ENCODE measurements around the gene OR10X1. TPM values are rescaled to one million over a fixed set of nuclear protein-coding genes. Genes with fewer than 3 reads are reported as not detected.

OR10X1 gene
- total and polyA plus RNA-seq, 2 donors (not counting 1 experiment from before 2014, with no cell fraction given), result not detected

DNA sequence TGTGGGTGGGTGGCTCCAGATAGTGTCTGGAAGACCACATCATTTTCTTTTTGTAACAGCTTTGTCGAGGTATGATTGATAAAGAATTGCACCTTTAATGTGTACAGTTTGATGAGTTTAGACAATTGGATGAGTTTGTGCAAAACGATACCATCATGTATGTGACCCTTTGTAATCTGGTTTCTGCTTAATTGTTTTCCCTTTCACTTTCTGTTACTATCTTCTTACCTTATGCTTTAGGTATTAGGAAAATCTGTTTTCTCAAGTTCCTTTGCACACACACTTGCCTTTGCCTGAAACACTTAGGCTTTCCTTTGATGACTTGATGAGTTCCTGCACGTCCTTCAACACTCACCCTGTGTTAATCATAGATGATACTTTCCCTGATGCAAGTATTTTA is 32.2 kb upstream of the OR10X1 start:
- ATAC-seq (ENCODE audit: low read depth), result no peak
- WGBS (ENCODE audit: insufficient coverage), result no CpG with 5 or more reads among the region's 3 CpGs
- POLR2A ChIA-PET, result no interaction called here

DNA sequence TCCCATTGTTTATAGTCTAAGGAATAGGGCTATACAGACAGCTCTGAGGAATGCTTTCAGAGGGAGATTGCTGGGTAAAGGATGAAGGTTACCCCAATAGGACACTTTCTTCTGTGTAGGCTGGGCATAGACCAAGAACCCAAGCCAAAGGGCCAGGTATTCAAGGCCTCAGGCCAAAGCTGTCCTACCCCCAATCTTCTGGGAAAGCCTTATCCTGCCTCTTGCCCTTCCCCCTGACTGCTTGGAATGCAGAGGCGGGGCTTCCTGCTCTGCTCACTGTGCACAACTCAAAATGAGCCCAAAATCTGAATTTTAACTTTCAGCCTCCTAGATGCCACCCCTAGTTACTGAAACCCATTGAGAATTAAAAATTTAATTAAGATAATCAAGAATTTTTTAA is 27.6 kb upstream of the OR10X1 start:
- Mint-ChIP-seq H3K4me3 (no peak overlapping the region), H3K27ac (no peak overlapping the region), H3K9me3 (ENCODE audit: insufficient read depth) (no peaks in the 10 kb centered on the region), H3K27me3 (peaks cover 7% of the 10 kb centered on the region), H3K4me1 (peaks cover 5% of the 10 kb centered on the region)
- no peak for DNase-seq
- TF ChIP-seq, protein P1, sequence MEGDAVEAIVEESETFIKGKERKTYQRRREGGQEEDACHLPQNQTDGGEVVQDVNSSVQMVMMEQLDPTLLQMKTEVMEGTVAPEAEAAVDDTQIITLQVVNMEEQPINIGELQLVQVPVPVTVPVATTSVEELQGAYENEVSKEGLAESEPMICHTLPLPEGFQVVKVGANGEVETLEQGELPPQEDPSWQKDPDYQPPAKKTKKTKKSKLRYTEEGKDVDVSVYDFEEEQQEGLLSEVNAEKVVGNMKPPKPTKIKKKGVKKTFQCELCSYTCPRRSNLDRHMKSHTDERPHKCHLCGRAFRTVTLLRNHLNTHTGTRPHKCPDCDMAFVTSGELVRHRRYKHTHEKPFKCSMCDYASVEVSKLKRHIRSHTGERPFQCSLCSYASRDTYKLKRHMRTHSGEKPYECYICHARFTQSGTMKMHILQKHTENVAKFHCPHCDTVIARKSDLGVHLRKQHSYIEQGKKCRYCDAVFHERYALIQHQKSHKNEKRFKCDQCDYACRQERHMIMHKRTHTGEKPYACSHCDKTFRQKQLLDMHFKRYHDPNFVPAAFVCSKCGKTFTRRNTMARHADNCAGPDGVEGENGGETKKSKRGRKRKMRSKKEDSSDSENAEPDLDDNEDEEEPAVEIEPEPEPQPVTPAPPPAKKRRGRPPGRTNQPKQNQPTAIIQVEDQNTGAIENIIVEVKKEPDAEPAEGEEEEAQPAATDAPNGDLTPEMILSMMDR (IDR thresholded peaks at IDR 0.05), result no peak
- no peak for TF ChIP-seq EZH2 (IDR thresholded peaks at IDR 0.05; ENCODE audit: borderline replicate concordance, insufficient read depth, low read depth, low read length, poor library complexity, severe bottlenecking)
- ChIA-PET CTCF (no interaction called here), POLR2A (no interaction called here)
- no peaks in the 10 kb centered on the region for H3K27me3 ChIP-seq (replicated peaks in 1 of 4; ENCODE audit: control extremely low read depth in 1 of 4, control insufficient read depth in 3 of 4, insufficient read depth in 4 of 4, low read length in 3 of 4)
- no peak overlapping the region for H3K27ac ChIP-seq (ENCODE audit: low read length in 2 of 2)
- no peak overlapping the region for H3K9ac ChIP-seq (ENCODE audit: low read length)
- no peaks in the 10 kb centered on the region for H4K20me1 ChIP-seq (ENCODE audit: control insufficient read depth, insufficient read depth, low read length, poor library complexity, severe bottlenecking)
- no peak overlapping the region for H2AFZ ChIP-seq (ENCODE audit: insufficient read depth, low read depth, low read length, poor library complexity, severe bottlenecking)
- H3K4me1 ChIP-seq (ENCODE audit: control insufficient read depth in 2 of 2, insufficient read depth in 2 of 2, low read length in 2 of 2), result no peaks in the 10 kb centered on the region
- H3K79me2 ChIP-seq (ENCODE audit: control insufficient read depth, insufficient read depth, low read length), result no peaks in the 10 kb centered on the region
- intact Hi-C loops (cut with micrococcal nuclease), result no loop called here
- no peaks in the 10 kb centered on the region for H3K36me3 ChIP-seq (replicated peaks in 1 of 2; ENCODE audit: control extremely low read depth in 1 of 2, control insufficient read depth in 1 of 2, extremely low read depth in 1 of 2, insufficient read depth in 2 of 2, low read length in 1 of 2)
- no peak for ATAC-seq (ENCODE audit: low read depth)
- peaks cover 0 to 1% (median 0%) of the 10 kb centered on the region in 3 donors for H3K9me3 ChIP-seq (ENCODE audit: control extremely low read depth in 1 of 3, control insufficient read depth in 2 of 3, insufficient read depth in 1 of 3, low read length in 2 of 3)
- H3K4me3 ChIP-seq (ENCODE audit: control extremely low read depth in 1 of 5, extremely low read depth in 1 of 5, insufficient read depth in 1 of 5, low read depth in 2 of 5, low read length in 4 of 5), result no peak overlapping the region
- 100% methylated on average over 1 of the region's 1 CpG for WGBS (ENCODE audit: insufficient coverage)
- no peak overlapping the region for H3K4me2 ChIP-seq (replicated peaks; ENCODE audit: low read depth, low read length, poor library complexity, severe bottlenecking)

More for the DNA sequence above, 32.2 kb upstream of the OR10X1 start:
- CTCF ChIA-PET, result no interaction called here
- Histone ChIP-seq H3K4me1 (ENCODE audit: control insufficient read depth in 2 of 2, insufficient read depth in 2 of 2, low read length in 2 of 2) (no peaks in the 10 kb centered on the region), H3K9me3 (ENCODE audit: control extremely low read depth in 1 of 3, control insufficient read depth in 2 of 3, insufficient read depth in 1 of 3, low read length in 2 of 3) (no peaks in the 10 kb centered on the region), H3K27me3 (replicated peaks in 1 of 4; ENCODE audit: control extremely low read depth in 1 of 4, control insufficient read depth in 3 of 4, insufficient read depth in 4 of 4, low read length in 3 of 4) (no peaks in the 10 kb centered on the region), H3K27ac (ENCODE audit: low read length in 2 of 2) (no peak overlapping the region), H3K9ac (ENCODE audit: low read length) (no peak overlapping the region), H3K4me3 (ENCODE audit: control extremely low read depth in 1 of 5, extremely low read depth in 1 of 5, insufficient read depth in 1 of 5, low read depth in 2 of 5, low read length in 4 of 5) (no peak overlapping the region), H3K4me2 (replicated peaks; ENCODE audit: low read depth, low read length, poor library complexity, severe bottlenecking) (no peak overlapping the region), H3K36me3 (replicated peaks in 1 of 2; ENCODE audit: control extremely low read depth in 1 of 2, control insufficient read depth in 1 of 2, extremely low read depth in 1 of 2, insufficient read depth in 2 of 2, low read length in 1 of 2) (no peaks in the 10 kb centered on the region), H2AFZ (ENCODE audit: insufficient read depth, low read depth, low read length, poor library complexity, severe bottlenecking) (no peak overlapping the region), H4K20me1 (ENCODE audit: control insufficient read depth, insufficient read depth, low read length, poor library complexity, severe bottlenecking) (no peaks in the 10 kb centered on the region), H3K79me2 (ENCODE audit: control insufficient read depth, insufficient read depth, low read length) (no peaks in the 10 kb centered on the region)
- no peak for DNase-seq
- TF ChIP-seq, protein P1 (IDR thresholded peaks at IDR 0.05), result no peak
- TF ChIP-seq EZH2 (IDR thresholded peaks at IDR 0.05; ENCODE audit: borderline replicate concordance, insufficient read depth, low read depth, low read length, poor library complexity, severe bottlenecking), result no peak
- H3K27ac Mint-ChIP-seq, result no peak overlapping the region
- peaks cover 3% of the 10 kb centered on the region for H3K27me3 Mint-ChIP-seq
- no peaks in the 10 kb centered on the region for H3K9me3 Mint-ChIP-seq (ENCODE audit: insufficient read depth)
- intact Hi-C loops (cut with micrococcal nuclease), result no loop called here
- peaks cover 5% of the 10 kb centered on the region for H3K4me1 Mint-ChIP-seq
- H3K4me3 Mint-ChIP-seq, result no peak overlapping the region

All from B cell (primary cell).